Endodermal cell (in vitro differentiated cells): Measurements from ENCODE around the gene CTIF. TPM values are rescaled to one million over a fixed set of nuclear protein-coding genes. Genes with fewer than 3 reads are reported as not detected.

Source experiments
- DNase-seq: peaks from one replicate; pipeline ENCODE4 v3.0.0-alpha.2; 2017
- H3K27ac ChIP-seq: 2 replicates; pipeline ENCODE4 v1.5.1; 2013; ENCODE audit warnings: mild to moderate bottlenecking, low read depth, low read length, moderate library complexity
- H3K27me3 ChIP-seq: 2 replicates; pipeline ENCODE4 v1.6.1; 2013; ENCODE audit warnings: mild to moderate bottlenecking, low read length, moderate library complexity; ENCODE audit not compliant: insufficient read depth, control insufficient read depth, poor library complexity, severe bottlenecking
- H3K36me3 ChIP-seq: 2 replicates; pipeline ENCODE4 v1.7.0; 2013; ENCODE audit warnings: mild to moderate bottlenecking, low read length, moderate library complexity; ENCODE audit not compliant: control insufficient read depth, insufficient read depth
- H3K4me1 ChIP-seq: one replicate; pipeline ENCODE4 v1.7.0; 2013; ENCODE audit warnings: low read length; ENCODE audit not compliant: control insufficient read depth, insufficient read depth
- H3K4me3 ChIP-seq: 2 replicates; pipeline ENCODE4 v1.5.1; 2013; ENCODE audit warnings: mild to moderate bottlenecking, low read length, moderate library complexity
- H3K9ac ChIP-seq: 2 replicates; pipeline ENCODE4 v1.6.1; 2013; ENCODE audit warnings: mild to moderate bottlenecking, low read length, moderate library complexity; ENCODE audit not compliant: poor library complexity, severe bottlenecking; ENCODE audit errors: extremely low read depth
- H3K9me3 ChIP-seq: 2 replicates; pipeline ENCODE4 v1.6.1; 2013; ENCODE audit warnings: mild to moderate bottlenecking, low read length, moderate library complexity; ENCODE audit not compliant: control insufficient read depth
- H3K27ac Mint-ChIP-seq: 2 replicates; pipeline ENCODE4 v1.8.0; 2020; ENCODE audit warnings: mixed read lengths
- H3K27me3 Mint-ChIP-seq: 2 replicates; pipeline ENCODE4 v1.8.0; 2021; ENCODE audit warnings: mild to moderate bottlenecking, mixed read lengths; ENCODE audit not compliant: insufficient read depth
- H3K36me3 Mint-ChIP-seq: 2 replicates; pipeline ENCODE4 v1.8.0; 2020; ENCODE audit warnings: low read depth, mixed read lengths
- H3K4me1 Mint-ChIP-seq: 2 replicates; pipeline ENCODE4 v1.8.0; 2020; ENCODE audit warnings: mixed read lengths
- H3K4me3 Mint-ChIP-seq: 2 replicates; pipeline ENCODE4 v1.8.0; 2020; ENCODE audit warnings: mild to moderate bottlenecking, moderate library complexity, mixed read lengths
- H3K9me3 Mint-ChIP-seq: 2 replicates; pipeline ENCODE4 v1.8.0; 2020; ENCODE audit warnings: mild to moderate bottlenecking, mixed read lengths
- CTCF ChIP-seq: fragments of 200-600 bp; sonication (generic); conservative IDR thresholded peaks from 2 replicates; pipeline ENCODE4 v1.5.0; 2021; ENCODE audit warnings: antibody characterized with exemption, mild to moderate bottlenecking
- WGBS, 2 experiments: methylation state at CpG; one replicate each; pipeline versions ENCODE4 v1.1.5 to v1.1.7; 2013; ENCODE audit warnings: missing lambda C conversion rate in 2 of 2, mixed read lengths in 1 of 2; ENCODE audit not compliant: insufficient coverage in 1 of 2, insufficient read length in 1 of 2; 5-methylcytosine and 5-hydroxymethylcytosine counted together
- total RNA-seq, 2 donors: library from RNA; stranded (reverse); fragmentation: NEBNext Ultra II Directional in 1 of 2; extraction: Animal tissue kit (Norgen Biotek cat#: 25700) in 1 of 2; gene quantifications; 2 replicates in 1 of 2; 3 replicates in 1 of 2; pipeline ENCODE4 v1.2.1, GENCODE V29; 2021

Gene CTIF
- total RNA-seq, 2 donors from 2014 or later = 33.8 to 41.6 TPM

GRCh38 chr18:48719388-48719787 is 180.6 kb downstream of the CTIF start:
- H3K27ac Mint-ChIP-seq = no peak overlapping the region
- peaks cover 12% of the 10 kb centered on the region for H3K4me1 ChIP-seq
- H3K4me3 Mint-ChIP-seq = no peak overlapping the region
- TF ChIP-seq CTCF = no peak
- no peak for DNase-seq
- peaks cover 9% of the 10 kb centered on the region for H3K9me3 ChIP-seq
- H3K9ac ChIP-seq = no peak overlapping the region
- 92 to 95% methylated on average over 3 to 4 of the region's 4 CpGs for WGBS, 2 experiments
- H3K36me3 Mint-ChIP-seq = peaks cover 17% of the 10 kb centered on the region
- H3K27me3 ChIP-seq = no peaks in the 10 kb centered on the region
- H3K9me3 Mint-ChIP-seq = no peaks in the 10 kb centered on the region
- peaks cover 3% of the 10 kb centered on the region for H3K4me1 Mint-ChIP-seq
- no peak overlapping the region for H3K27ac ChIP-seq
- no peak overlapping the region for H3K4me3 ChIP-seq
- peaks cover 19% of the 10 kb centered on the region for H3K36me3 ChIP-seq
- H3K27me3 Mint-ChIP-seq = no peaks in the 10 kb centered on the region

DNA sequence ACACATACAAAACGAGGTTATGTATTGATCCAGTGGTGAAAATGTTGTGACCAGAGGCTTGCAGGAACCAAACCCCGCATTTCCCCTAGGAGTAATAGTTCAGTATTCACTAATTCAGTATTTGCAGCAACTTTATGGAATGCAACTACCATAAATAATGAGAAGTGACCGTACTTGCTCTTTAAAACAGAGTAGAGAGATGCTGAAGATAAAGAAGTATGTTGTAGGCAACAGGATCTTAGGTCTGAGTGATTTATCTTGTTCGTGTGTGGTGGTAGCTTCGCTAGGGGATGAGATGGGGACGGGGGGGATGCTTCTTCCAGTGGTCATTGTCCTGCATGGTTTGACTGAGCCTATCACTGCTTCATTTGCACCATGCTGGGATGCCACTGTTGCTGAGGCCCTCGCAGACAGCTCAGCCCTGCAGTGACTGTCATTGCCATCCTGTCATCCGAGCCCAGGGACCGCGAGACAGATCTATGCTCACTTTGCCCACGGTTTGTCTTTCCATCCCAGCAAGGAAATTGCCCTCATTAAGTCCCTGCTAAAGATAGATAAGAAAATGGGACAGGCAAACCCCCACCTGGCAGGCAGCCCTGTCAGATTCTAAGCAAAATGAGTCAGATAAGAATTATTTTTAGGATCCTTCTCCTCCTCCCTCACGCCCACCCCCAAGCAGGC is 181.3 kb downstream of the CTIF start:
- peaks cover 6% of the 10 kb centered on the region for H3K4me1 ChIP-seq
- Mint-ChIP-seq H3K36me3 (peaks cover 17% of the 10 kb centered on the region), H3K27ac (no peak overlapping the region), H3K4me3 (no peak overlapping the region), H3K27me3 (no peaks in the 10 kb centered on the region), H3K9me3 (no peaks in the 10 kb centered on the region), H3K4me1 (no peaks in the 10 kb centered on the region)
- H3K27me3 ChIP-seq = no peaks in the 10 kb centered on the region
- H3K9me3 ChIP-seq = peaks cover 9% of the 10 kb centered on the region
- no peak for TF ChIP-seq CTCF
- no peak for DNase-seq
- no peak overlapping the region for H3K9ac ChIP-seq
- H3K4me3 ChIP-seq = no peak overlapping the region
- no peak overlapping the region for H3K27ac ChIP-seq
- peaks cover 19% of the 10 kb centered on the region for H3K36me3 ChIP-seq
- 89 to 91% methylated on average over 10 to 12 of the region's 12 CpGs for WGBS, 2 experiments

DNA sequence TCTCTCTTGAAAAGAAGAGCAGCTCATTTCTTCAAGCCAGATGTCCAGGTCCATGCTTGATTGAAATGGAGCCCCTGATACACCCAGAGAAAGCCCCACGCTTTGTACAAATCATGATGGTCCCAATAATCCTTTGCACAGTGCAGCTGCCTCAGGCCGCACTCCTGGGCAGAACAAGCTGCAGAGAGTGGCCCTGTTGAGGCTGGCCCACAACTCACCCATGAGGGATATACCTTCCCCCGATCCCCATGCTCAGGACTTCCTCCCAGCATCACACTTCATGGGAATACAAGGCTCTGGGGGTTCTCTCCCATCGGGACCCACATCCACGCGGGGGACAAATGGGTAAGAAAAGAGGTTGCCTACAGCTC is 181.8 kb downstream of the CTIF start:
- Mint-ChIP-seq H3K36me3 (peaks cover 17% of the 10 kb centered on the region), H3K27me3 (no peaks in the 10 kb centered on the region), H3K4me1 (no peaks in the 10 kb centered on the region), H3K4me3 (no peak overlapping the region), H3K9me3 (no peaks in the 10 kb centered on the region), H3K27ac (no peak overlapping the region)
- H3K27ac ChIP-seq = no peak overlapping the region
- no peak for TF ChIP-seq CTCF
- H3K4me1 ChIP-seq = peaks cover under 1% of the 10 kb centered on the region
- no peak for DNase-seq
- 93 to 100% methylated on average over 2 to 6 of the region's 6 CpGs for whole genome bisulfite sequencing, 2 experiments
- peaks cover 19% of the 10 kb centered on the region for H3K36me3 ChIP-seq
- no peak overlapping the region for H3K4me3 ChIP-seq
- no peak overlapping the region for H3K9ac ChIP-seq
- peaks cover 9% of the 10 kb centered on the region for H3K9me3 ChIP-seq
- H3K27me3 ChIP-seq = no peaks in the 10 kb centered on the region
